HG02840 (cell line): ENCODE data around the gene TUBB6.

ENCODE experiments used
- ATAC-seq: cut with Tn5 transposase; IDR thresholded peaks from one replicate; pipeline ENCODE4 v1.9.1; 2021; ENCODE audit warnings: mild to moderate bottlenecking, moderate library complexity, moderate number of reproducible peaks; ENCODE audit not compliant: unreplicated experiment, low FRiP score

TUBB6 gene

DNA sequence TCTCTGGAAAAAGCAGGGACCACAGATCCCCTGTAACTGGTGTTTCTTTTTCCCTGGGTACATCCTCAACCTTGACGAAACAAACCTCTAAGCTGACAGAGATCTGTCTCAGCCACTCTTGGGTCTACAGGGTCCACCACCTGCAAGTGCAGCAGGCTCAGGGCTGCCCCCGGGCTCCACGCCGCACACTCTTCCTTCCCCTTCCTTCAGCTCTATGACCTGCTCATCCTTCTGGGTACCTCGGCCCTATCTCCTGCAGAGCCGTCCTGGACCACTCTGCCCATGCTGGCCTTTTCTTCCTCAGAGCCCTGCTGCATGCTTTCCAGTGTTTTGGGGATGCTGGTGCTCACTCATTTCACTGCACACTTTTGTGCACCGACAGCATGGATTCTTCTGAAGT is 27.5 kb downstream of the TUBB6 start:
- ATAC-seq: no peak

DNA sequence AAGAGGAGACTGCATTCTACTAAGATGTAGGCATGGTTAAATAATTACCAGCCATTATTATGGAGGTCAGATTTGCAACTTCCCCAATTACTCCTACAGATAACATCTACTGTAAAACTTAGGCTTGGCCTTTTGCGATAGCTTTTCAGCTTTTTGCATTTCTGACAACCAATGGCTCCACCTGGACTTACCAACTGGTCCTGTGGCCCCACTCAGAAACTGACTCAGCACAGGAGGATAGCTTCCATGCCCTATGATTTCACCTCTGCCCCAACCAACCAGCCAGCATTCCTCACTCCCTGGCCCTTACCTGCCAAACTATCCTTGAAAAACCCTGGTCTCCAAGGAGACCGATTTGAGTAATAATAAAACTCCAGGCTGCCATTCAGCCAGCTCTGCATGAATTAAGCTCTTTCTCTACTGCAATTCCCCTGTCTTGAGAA is 28.2 kb downstream of the TUBB6 start:
- no peak for ATAC-seq

DNA sequence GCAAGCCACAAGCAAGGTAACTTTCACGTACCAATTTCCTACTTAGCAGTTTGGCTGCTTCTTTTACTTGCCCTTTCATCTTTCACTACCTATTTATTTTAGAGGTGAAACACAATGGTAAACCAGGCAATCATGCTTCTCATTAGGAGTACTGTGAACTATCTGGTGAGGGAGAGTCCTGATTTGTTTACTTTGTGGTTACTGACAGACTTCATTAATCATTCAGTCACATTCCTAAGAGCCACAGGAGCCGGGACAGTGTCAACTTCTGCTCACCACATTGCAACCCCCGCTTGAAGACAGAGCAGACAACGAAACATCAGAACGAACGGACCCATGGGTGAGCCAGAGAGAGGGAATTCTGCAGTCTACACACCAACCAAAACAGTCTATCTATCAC is 28.8 kb downstream of the TUBB6 start:
- no peak for ATAC-seq

DNA sequence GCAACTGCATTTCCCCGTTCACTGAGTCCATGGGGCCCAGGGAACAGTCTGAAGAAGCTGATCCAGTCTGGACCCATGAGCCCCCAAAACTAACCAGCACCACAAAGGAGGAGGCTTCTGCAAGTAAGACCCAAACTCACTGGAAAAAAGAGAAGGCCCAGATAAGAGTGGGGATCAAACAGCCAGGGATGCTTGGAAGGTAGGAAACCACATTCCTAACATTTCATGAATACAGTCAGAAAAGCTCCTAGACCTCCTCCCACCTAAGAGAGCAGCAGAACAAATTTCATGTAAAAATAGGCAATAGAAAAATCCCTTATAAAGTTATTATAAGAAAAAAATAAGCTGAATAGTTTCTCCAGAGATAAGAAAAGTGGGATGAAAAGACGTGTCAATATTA is 30.3 kb downstream of the TUBB6 start:
- ATAC-seq: no peak

DNA sequence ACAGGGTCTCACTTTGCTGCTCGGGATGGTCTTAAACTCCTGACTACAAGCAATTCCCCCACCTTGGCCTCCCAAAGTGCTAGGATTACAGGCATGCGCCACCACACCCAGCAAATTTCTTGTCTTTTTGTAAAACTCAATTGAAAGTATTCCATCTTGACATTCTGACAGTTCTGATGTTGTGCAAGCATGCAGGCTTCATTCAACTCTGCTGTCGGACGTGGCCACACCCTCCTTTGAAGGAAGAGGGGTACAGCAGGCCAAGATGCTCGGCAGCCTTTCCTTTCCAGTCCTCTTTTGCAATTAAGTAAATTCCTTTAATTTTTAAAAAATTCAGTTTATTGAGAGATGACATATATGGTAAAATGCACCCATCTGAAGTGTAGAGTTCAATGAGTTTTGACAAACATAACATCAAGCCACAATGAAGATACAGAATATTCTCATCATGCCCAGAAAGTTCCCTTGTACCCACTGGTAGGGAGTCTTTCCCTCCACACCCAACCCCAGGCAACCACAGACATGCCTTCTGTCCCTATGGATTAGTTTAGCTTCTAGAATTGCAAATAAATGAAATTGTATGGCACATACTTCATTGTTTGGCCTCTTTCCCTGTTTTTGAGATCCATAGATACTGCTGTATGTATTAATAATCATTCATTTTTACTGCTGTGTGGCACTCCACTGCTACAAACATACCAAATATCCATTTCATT is 33.1 kb downstream of the TUBB6 start:
- ATAC-seq: no peak

DNA sequence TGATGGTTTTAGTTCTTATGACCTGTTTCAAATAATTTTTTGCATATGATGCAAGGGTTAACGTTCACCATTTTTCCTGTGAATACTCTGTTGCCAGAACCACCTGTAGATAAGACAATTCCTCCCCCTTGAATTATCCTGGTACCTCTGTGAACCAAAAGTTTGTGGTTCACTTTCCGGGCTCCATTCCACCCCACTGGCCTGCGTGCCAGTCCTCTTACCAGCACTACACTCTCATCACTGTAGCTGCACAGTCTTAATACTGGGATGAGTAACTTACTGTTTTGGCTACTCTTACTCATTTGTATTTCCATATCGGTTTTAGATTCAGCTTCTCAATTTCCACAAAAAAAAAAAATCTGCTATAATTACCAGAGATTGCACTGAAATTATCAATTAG is 34.6 kb downstream of the TUBB6 start:
- no peak for ATAC-seq

DNA sequence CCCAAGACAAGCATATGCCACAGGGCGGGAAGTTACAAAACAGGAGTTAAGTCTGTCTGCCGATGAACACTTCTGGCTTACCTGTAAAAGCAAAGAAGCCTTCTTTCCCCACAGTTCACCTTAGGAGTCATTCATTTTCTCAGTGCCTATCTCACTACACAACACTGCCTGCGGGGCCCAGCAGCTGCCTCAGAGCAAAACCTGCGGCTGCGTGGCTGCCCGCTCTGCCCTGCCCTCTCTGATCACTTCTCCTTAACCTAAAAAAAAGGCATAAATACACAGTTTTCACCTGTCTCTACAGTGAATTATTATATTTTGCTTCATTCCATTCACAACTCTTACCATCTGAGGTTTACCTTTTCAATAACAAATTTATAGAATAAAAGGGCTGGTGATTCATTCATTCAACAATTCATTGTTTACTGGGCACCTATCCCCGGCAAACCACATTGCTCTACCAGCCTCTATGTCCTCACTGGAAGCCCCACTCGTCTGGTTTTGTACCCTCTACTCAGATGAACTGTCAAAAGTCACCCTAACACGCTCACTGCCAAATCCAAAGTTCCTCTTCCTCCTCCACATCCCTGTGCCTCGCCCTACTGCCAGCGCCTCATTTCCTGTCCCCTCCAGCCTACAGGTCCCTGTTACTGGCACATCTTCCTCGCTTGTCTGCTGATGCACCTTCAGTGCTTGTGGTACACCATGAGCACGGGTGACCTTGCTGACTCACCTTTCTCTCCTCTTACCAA is 37.6 kb downstream of the TUBB6 start:
- ATAC-seq: no peak

DNA sequence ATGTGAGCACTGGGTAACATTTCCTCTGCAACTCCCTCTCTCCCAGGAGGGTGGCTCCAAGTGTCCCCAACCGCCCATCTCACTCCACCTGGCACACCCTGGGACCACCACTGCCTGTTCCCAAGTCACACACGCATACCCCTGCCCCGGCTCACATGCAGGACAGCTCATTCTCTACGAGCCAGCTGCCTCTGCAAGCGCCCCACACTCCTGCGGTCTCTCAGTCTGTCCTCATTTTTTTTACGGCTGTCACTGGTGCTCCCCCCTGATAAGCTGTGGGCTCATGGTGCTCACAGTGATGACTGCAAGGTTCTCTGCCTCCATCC is 38.2 kb downstream of the TUBB6 start:
- ATAC-seq: no peak

DNA sequence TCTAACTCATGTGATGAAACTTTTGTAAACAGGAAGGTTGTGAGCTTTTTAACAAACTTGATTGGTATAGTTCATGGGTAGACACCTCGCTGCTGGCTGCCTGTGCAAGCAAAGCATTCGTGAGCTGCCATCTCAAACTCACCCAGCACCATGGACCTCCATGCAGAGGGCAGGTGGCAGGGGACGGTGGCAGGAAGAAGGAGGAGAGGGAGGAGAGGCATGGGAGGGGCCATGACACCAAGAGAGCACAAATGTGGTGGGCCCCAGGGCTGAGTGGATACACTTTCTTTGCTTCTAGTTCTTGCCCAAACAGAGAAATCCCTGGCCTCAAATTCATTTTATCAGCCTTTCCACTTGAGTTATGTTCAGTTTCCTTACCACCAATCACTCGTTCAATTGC is 39.9 kb downstream of the TUBB6 start:
- no peak for ATAC-seq

DNA sequence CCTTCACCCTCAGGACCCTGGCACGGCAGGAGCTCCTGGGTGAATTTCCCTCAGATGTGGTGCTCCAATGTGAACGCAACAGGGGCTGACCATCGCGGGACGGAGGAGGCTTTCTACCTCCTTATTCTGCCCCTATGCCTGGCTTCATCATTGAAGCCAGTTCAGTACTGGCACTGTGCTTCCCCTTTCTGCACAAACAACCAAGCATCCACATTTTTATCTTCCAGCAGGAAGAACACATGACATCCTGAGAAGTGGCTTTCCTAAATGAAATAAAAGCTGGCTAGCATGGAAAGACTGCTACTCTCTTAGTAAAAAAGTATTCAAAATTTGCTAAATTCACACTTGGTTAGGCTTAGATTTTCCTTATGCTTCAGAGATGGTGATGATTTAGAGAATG is 44.1 kb downstream of the TUBB6 start:
- ATAC-seq: no peak

DNA sequence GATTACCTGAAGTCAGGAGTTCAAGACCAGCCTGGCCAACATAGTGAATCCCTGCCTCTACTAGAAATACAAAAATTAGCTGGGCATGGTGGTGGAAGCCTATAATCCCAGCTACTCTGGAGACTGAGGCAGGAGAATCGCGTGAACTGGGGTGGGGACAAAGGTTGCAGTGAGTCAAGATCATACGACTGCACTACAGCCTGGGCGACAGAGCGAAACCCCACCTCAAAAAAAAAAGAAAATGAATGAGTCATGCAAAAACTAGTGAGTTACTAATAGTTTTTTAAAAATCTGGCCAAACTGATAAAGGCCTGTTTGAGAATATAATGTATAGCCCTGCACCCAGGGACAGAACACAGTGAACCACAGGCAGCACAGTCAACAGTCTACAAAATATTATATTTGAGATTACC is 51.5 kb downstream of the TUBB6 start:
- no peak for ATAC-seq

DNA sequence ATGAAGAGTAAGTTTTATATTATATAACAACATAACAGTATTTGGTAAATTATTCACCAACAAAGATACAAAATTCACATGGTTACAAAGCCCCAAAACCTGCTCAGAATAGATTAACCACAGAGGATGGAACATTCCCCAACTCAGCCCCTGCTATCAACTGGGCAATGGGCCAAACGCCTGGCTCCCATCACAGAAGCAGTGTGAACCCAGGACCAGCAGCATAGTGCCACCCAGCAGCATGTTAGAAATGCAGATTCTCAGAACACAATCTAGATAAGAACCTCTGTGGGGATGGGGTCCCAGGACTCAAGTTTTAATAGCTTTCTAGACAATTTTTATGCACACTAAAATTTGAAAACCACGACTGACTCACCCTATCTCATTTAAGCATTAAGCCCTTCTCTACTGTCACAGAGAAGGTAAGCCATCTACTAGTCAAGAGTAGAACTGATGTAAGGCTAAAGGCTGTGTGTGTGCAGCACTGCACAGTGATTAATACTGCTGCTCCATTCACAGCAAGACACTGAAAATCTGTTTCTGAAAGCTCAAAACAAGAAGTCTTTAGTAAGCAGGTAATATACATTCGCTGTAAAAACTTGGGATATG is 53.8 kb downstream of the TUBB6 start:
- ATAC-seq: no peak

DNA sequence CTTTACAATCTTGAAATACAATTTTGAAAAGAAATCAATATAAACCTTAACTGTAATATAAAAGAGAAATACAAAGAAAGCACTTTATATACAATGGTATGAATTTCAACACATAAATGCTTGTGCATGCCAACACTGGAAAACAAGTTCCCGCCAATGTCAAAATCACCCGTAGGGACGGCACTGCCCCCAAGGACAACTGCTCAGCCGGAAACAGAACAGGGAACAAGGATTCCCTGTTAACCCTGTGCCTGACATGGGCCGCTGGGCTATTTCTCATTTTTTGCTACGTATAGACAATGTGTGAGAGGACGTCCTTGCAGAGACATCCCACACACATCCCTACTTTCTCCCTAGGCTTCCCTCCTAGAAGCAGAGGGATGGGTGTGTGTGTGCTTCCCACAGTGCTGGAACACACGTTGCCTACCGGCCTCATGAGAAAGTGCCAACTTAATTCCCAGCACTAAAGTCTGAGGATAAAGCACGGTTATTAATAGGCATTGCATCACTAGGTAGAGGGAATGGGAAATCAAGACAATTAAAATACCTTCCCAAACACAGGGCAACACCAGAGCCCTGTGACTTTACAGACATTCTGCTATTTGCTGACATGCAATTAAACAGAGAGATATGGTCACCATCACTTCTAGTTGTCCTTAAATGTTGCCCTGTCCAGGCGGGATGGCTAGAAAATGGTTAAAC is 54.6 kb downstream of the TUBB6 start:
- no peak for ATAC-seq

DNA sequence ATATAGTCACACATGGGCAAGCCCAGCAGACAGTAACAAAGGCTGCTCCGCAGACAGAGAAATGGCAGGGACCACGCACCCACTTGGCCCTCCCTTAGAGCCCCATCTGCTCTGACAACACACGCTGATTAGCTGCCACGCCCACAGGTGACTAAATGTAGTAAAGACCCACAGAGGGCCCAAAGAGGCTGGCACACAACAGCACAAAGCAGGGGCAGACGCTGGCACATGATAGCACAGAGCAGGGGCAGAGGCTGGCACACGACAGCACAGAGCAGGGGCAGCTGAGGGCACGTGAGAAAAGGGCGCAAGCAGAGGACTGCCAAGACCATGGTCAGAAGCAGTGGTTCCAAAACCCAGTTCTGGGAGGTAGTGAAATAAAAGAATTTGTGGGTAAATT is 58.3 kb downstream of the TUBB6 start:
- no peak for ATAC-seq

DNA sequence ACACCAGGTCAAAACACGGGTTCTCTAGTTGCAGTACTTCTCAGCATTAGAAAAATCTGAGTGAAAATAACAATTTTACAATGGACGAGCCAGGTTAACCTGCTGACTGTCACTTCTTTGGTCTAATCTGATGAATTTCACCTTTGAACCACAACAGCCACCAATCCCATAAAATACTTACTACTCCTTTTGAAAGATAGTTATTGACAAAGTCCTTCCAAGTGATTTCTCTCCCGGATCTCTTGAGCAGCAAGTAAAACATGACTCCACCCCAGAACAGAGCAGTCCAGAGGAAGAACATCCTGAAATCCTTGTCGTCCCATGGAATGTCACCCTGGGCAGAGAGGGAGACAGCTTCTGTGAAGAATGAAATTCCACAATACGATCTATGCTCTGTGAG is 58.7 kb downstream of the TUBB6 start:
- no peak for ATAC-seq

DNA sequence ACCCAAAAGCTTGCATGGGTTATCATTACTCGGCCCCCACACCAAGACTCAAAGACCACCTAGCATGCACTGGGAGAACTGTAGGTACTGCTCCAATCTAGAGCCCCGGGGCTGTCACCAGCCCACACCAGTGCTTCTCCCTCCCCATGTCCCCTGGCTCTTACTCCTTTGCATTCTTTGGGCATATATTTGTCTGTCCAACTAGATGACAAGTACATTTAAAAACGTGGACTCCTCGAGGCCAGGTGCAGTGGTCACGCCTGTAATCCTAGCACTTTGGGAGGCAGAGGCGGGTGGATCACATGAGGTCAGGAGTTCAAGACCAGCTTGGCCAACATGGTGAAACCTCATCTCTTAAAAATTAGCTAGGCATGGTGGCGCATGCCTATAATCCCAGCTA is 61.2 kb downstream of the TUBB6 start:
- no peak for ATAC-seq

DNA sequence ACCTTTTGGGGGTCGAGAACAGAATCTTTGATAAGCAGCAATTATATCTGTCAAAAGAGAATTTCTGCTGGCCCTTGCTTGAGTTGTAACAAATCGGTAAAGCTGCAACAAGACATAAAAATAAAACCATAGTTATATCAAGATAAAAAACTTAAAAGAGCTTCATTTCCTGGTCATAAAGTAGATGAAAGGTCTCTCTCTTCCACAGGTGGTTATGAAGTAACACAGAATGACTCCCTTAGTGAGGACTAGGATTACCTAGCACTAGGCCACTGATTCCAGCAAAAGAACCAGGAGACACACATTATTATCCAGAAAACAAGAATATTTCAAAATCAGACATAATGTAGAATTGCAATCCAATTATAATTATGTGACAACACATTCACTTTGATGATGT is 63.5 kb downstream of the TUBB6 start:
- no peak for ATAC-seq

DNA sequence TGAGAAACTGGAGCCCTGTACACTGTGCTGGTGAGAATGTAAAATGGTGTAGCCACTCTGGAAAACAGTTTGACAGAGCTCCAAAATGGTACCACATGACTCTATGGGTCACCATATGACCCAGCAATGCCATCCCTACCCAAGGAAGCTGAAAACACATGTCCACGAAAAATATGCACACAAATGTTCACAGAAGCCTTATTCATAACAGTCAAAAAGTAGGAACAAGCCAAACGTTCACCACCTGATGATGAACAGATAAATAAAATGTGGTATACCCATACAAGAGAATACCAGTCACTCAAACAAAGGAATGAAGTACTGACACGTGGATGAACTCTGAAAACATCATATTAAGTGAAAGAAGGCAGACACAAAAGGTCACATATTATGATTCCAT is 64.4 kb downstream of the TUBB6 start:
- no peak for ATAC-seq

DNA sequence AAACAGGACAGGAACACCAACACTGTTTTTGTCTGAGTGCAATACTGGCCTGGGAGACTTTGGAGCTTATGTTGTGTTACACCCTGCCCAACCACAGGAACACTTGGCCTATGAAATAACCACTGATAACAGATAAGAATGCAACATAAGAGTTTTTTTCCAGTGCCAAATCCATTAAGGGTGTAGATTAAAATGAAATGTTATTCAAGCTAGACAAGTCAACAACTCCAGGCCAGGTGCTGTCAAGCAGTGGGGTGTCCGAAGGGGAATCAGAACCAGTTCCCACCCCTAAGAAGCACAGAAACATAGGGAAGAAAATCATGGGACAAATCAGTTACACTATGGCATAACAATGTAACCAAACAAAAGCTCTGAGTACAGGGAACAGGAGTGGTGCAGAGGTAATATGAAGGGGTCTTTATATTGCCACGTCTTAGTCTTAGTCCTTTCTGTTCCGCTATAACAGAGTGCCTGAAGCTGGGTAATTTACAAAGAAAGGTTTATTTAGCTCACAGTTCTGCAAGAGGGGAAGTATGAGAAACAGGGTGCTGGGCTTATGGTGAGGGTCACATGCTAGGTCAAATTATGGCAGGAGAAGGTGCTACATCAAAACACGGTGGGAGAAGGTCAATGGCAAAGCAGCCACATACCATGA is 65.2 kb downstream of the TUBB6 start:
- ATAC-seq: no peak

DNA sequence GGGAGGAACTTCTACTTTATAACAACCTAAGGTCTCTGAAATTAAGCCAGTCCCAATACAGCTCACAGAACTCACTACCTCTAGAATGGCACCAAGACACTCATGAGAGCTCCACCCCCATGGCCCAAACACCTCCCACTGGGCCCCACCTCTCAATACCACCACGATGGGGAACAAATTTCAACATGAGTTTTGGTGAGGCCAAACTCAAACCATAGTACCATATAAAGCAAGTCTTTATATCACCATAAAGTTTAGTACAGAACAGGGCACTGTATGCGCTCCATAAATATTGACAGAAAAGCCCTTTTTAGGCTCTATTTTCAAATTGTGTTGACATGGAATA is 65.7 kb downstream of the TUBB6 start:
- ATAC-seq: no peak

DNA sequence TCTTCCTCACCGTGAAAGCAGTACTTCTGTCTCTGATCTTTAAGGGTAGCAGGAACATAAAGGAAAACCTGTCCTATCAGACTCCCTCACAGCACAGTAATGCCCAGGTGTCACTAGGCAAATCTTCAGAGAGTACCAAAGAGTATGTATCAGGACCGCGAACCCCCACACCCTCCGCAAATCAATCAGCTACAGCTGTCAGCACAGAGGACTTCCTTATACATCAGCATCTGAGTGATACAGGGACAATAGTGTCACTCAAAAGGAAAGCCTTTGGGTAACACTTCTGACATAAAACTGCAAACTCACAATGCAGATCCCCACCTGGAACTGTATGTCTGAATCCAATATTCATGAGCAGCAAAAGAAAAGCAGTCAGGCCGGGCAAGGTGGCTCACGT is 66.4 kb downstream of the TUBB6 start:
- ATAC-seq: no peak
